Activated CD8-positive, alpha-beta T cell treated with anti-CD3 and anti-CD28 coated beads, Interleukin-2, amount 10 ng/mL, durations not matched to agents 7 days and 5 days (primary cell): ENCODE results near the gene UQCRC2. TPM values are rescaled to one million over a fixed set of nuclear protein-coding genes. Genes with fewer than 3 reads are reported as not detected.

Experiments used
- ATAC-seq: fragments of 150-1000 bp; cut with Tn5 transposase; one replicate; pipeline ENCODE4 v1.10.0; 2021; ENCODE audit warnings: moderate library complexity
- CTCF ChIA-PET: fragments of 350-600 bp; sonication (Branson Sonifier 250); formaldehyde crosslinking; loops from one replicate; lab custom pipeline; 2021; ENCODE audit warnings: antibody characterized with exemption; lab: Charles Lee
- POLR2A ChIA-PET: fragments of 350-600 bp; sonication (Branson Sonifier 250); formaldehyde crosslinking; loops from one replicate; lab custom pipeline; 2021; ENCODE audit warnings: antibody characterized with exemption; lab: Charles Lee
- DNase-seq: peaks from one replicate; pipeline ENCODE4 v3.0.0-alpha.2; 2020
- H3K27ac Mint-ChIP-seq: one replicate; pipeline ENCODE4 v1.8.0; 2021; ENCODE audit warnings: mild to moderate bottlenecking, mixed read lengths
- H3K27me3 Mint-ChIP-seq: one replicate; pipeline ENCODE4 v1.8.0; 2021; ENCODE audit warnings: low read depth, mixed read lengths
- H3K36me3 Mint-ChIP-seq: one replicate; pipeline ENCODE4 v1.8.0; 2021; ENCODE audit warnings: low read depth, mixed read lengths
- H3K4me1 Mint-ChIP-seq: one replicate; pipeline ENCODE4 v1.8.0; 2021; ENCODE audit warnings: low read depth, mixed read lengths
- H3K4me3 Mint-ChIP-seq: one replicate; pipeline ENCODE4 v1.8.0; 2021; ENCODE audit warnings: mild to moderate bottlenecking, mixed read lengths
- H3K9me3 Mint-ChIP-seq: one replicate; pipeline ENCODE4 v1.8.0; 2022; ENCODE audit warnings: mixed read lengths; ENCODE audit not compliant: insufficient read depth
- total RNA-seq, 2 experiments: library from RNA; stranded (reverse); gene quantifications; one replicate each; pipeline ENCODE4 v1.2.3, GENCODE V29; 2021

The UQCRC2 gene
- total RNA-seq, 2 experiments from 2014 or later: 231 to 238 TPM

DNA sequence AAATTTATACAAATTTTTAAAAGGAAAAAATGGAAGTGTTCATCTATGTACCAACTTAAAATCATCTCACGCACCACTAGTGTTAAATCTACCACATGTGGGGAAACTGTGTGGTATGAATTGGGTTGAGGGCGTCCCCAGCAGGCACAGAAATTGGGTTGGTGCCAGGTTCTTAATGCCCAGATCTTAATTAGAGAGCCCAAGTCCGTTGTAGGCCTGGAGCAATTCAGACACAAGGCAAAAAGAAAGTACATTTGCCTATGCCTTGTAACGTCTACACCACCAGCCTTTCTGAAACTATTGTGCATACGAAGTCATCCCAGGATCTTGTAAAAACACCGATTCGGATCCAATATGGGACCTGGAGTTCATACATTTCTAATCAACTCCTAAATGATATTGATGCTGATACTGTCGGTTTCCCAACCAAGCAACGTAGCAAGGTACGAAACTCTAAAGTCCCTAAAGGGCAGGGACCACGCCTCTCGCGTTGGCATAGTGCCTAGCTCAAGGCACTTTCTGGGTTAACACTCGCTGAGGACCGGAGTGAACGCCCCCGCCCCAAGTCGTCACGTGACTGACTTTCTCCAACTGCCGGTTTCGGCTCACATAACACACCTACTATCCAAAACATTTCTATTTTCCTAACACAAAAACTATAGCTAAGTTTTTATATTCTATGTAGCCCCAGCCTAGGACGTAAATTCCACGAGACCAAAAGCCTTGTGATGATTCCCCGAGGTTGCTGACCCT lies 945 bp upstream of the UQCRC2 start:
- ChIA-PET POLR2A (interaction anchor here (0.6 to 2.3 kb wide), 5 partner anchors 132 to 424 kb away, joined by 3 to 17 read pairs (median 3); partner anchors contain the start of gene EEF2K), CTCF (interaction anchor here (0.5 to 3.5 kb wide), 6 partner anchors 30 to 386 kb away, joined by 3 to 41 read pairs (median 8); no protein-coding TSS in a partner anchor)
- H3K36me3 Mint-ChIP-seq: peaks cover 21% of the 10 kb centered on the region
- H3K4me3 Mint-ChIP-seq: peak overlapping the region; percentile 94
- peak overlapping the region; percentile 99 for H3K27ac Mint-ChIP-seq
- no peaks in the 10 kb centered on the region for H3K9me3 Mint-ChIP-seq
- peaks cover 45% of the 10 kb centered on the region for H3K4me1 Mint-ChIP-seq
- DNase-seq: peak; percentile 80
- peak; percentile 66 for ATAC-seq
- H3K27me3 Mint-ChIP-seq: no peaks in the 10 kb centered on the region

DNA sequence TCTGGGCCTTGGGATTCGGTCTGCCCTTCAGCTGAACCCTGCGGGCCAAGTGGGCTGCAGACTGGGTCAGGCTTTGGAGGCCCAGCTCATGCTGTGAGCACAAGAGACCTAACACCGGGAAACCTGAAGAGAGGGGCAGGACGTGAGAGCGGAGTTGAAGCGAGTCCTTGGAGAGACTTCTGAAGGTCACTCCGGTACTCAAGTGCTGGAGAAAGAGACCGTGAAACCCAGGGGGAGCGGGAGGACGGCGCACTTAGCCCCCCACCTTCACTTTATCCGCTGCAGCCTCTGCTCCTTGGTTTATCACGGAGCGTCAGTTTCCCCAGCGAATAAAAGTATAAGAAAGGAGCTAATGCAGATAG lies 361 bp downstream of the UQCRC2 start:
- no peak for ATAC-seq
- DNase-seq: peak; percentile 30
- Mint-ChIP-seq H3K9me3 (no peaks in the 10 kb centered on the region), H3K4me3 (peak overlapping the region; percentile 94), H3K27ac (peak overlapping the region; percentile 99), H3K36me3 (peaks cover 31% of the 10 kb centered on the region), H3K4me1 (peaks cover 53% of the 10 kb centered on the region), H3K27me3 (no peaks in the 10 kb centered on the region)
- POLR2A ChIA-PET: interaction anchor here (0.6 to 2.3 kb wide), 5 partner anchors 8 to 236 kb away, joined by 3 to 17 read pairs (median 4); no protein-coding TSS in a partner anchor
- CTCF ChIA-PET: interaction anchor here (1.9 to 3.5 kb wide), 4 partner anchors 125 to 296 kb away, joined by 4 to 41 read pairs (median 14); no protein-coding TSS in a partner anchor

DNA sequence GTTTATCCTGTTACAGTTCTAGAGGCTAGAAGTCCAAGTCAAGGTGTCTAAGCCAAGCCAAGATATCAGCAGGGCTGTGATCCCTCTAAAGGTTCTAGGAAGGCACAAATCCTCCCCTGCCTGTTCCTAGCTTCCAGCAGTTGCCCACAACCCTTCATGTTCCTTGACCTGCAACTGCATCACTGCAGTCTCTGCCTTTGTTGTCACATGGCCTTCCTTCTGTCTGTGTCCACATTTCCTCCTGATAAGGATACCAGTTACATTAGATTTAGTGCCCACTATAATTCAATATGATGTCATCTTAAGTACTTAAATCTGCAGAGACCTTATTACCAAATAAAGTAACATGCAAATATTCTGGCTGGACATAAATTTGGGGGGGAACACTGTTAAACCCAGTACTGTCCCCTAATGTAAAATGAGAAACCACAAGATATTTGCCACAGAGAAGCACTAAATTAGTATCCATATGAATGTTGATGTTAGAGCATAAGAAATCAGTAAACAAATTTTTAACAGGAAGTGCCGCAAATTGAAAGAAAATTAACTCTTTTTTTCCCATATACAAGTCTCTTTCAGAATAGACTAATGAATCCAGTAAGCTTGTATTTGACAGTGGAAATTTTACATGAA lies 4.7 kb downstream of the UQCRC2 start:
- Mint-ChIP-seq H3K4me1 (peaks cover 34% of the 10 kb centered on the region), H3K4me3 (no peak overlapping the region), H3K27me3 (no peaks in the 10 kb centered on the region), H3K27ac (no peak overlapping the region), H3K9me3 (no peaks in the 10 kb centered on the region), H3K36me3 (peaks cover 56% of the 10 kb centered on the region)
- ATAC-seq: no peak
- no peak for DNase-seq
- POLR2A ChIA-PET: interaction anchor here (0.6 kb wide), 1 partner anchor 415 kb away, joined by 3 read pairs; no protein-coding TSS in a partner anchor
- CTCF ChIA-PET: interaction anchor here (0.7 to 2.1 kb wide), 4 partner anchors 8 to 120 kb away, joined by 3 to 8 read pairs (median 4); no protein-coding TSS in a partner anchor

DNA sequence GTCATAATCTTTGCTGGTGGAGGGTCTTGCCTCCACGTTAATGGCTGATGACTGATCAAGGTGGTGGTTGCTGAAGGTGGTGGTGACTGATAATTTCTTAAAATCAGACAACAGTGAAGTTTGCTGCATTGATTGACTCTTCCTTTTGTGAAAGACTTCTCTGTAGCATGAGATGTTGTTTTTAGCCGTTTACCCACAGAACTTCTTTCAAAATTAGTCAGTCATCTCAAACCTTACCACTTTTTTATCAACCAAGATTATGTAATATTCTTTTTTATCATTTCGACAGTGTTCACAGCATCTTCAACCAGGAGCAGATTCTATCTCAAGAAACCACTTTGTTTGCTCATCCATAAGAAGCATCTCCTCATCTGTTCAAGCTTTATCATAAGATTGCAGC lies 5.9 kb downstream of the UQCRC2 start:
- POLR2A ChIA-PET: no interaction called here
- no peak overlapping the region for H3K27ac Mint-ChIP-seq
- peaks cover 58% of the 10 kb centered on the region for H3K36me3 Mint-ChIP-seq
- H3K27me3 Mint-ChIP-seq: no peaks in the 10 kb centered on the region
- H3K9me3 Mint-ChIP-seq: no peaks in the 10 kb centered on the region
- no peak for ATAC-seq
- CTCF ChIA-PET: no interaction called here
- no peak overlapping the region for H3K4me3 Mint-ChIP-seq
- H3K4me1 Mint-ChIP-seq: peaks cover 31% of the 10 kb centered on the region
- DNase-seq: no peak

DNA sequence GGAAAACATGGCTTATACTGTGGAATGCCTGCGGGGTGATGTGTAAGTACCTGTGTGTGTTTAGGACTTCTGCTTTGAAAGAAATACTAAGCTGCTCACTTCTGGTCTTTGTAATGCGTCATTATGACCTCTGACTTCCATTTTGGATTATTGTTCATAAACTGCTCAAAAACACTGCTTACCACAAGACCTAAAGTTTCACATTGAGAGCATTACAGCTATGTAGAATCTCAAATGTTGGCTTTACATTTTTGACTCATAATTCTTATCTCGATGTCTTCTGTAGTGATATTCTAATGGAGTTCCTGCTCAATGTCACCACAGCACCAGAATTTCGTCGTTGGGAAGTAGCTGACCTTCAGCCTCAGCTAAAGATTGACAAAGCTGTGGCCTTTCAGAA lies 9.3 kb downstream of the UQCRC2 start:
- Mint-ChIP-seq H3K9me3 (no peaks in the 10 kb centered on the region), H3K27ac (no peak overlapping the region), H3K27me3 (no peaks in the 10 kb centered on the region), H3K36me3 (peaks cover 67% of the 10 kb centered on the region), H3K4me1 (peaks cover 14% of the 10 kb centered on the region), H3K4me3 (no peak overlapping the region)
- POLR2A ChIA-PET: no interaction called here
- CTCF ChIA-PET: interaction anchor here (1.2 to 1.4 kb wide), 2 partner anchors 115 to 226 kb away, joined by 4 to 5 read pairs; no protein-coding TSS in a partner anchor
- no peak for ATAC-seq
- DNase-seq: no peak

DNA sequence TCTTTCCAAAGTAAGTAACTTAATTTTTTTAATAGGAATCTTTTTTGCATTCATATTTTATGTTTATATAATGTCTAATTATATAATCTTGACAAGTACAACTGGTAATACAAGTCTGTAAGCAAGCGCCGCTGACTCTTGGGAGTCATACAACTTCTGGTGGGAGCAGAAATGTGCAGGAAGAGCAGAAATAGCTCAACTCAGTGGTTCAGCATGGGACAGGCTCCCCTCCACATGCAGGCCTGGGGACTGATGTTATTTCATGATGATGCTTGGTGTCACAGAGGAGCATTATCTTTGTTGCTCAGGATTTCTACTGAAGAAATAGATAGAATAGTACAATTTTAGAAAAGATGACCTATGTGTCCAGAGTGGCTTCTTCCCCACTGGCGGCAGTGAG lies 10.7 kb downstream of the UQCRC2 start:
- DNase-seq (no peak), ATAC-seq (no peak)
- POLR2A ChIA-PET: interaction anchor here (0.6 kb wide), 1 partner anchor 1590 kb away, joined by 3 read pairs; no protein-coding TSS in a partner anchor
- Mint-ChIP-seq H3K4me1 (peaks cover 6% of the 10 kb centered on the region), H3K36me3 (peaks cover 70% of the 10 kb centered on the region), H3K27me3 (no peaks in the 10 kb centered on the region), H3K27ac (no peak overlapping the region), H3K4me3 (no peak overlapping the region), H3K9me3 (no peaks in the 10 kb centered on the region)
- CTCF ChIA-PET: no interaction called here

DNA sequence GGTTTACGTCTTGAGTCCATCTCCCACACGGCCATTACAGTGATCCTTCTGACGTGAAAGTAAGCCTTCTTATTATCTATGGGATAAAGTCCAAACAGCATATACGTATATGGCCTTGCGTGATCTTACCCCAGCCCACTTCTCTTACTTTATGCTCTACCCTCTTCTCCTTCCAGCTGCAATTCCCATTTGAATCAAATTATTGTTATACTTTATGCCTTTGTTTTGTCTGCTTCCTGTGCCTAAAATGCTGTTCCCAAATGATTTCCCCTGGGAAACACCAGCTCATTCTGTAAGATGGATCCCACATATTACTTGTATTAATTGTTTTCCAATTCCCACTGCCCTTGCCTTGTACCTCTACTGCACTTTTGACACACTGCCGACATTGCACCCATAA lies 11.2 kb downstream of the UQCRC2 start:
- ATAC-seq (no peak), DNase-seq (no peak)
- ChIA-PET POLR2A (interaction anchor here (0.6 kb wide), 1 partner anchor 1590 kb away, joined by 3 read pairs; no protein-coding TSS in a partner anchor), CTCF (interaction anchor here (1.8 kb wide), 1 partner anchor 13 kb away, joined by 6 read pairs; no protein-coding TSS in a partner anchor)
- Mint-ChIP-seq H3K27me3 (no peaks in the 10 kb centered on the region), H3K27ac (no peak overlapping the region), H3K4me3 (no peak overlapping the region), H3K9me3 (no peaks in the 10 kb centered on the region), H3K4me1 (peaks cover 1% of the 10 kb centered on the region), H3K36me3 (peaks cover 67% of the 10 kb centered on the region)

DNA sequence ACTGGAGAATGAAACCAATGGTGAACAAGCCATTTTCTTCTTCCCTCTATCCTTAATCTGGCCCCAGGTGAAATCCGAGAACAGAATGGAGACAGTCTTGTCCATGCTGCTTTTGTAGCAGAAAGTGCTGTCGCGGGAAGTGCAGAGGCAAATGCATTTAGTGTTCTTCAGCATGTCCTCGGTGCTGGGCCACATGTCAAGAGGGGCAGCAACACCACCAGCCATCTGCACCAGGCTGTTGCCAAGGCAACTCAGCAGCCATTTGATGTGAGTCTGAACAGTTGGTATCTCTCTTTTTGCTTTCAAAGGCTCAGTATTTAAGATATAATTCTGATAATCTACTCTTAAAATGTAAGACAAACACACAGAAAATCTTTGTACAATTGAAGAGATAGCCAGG lies 18.7 kb downstream of the UQCRC2 start:
- no peak for DNase-seq
- no peaks in the 10 kb centered on the region for H3K27me3 Mint-ChIP-seq
- no peaks in the 10 kb centered on the region for H3K9me3 Mint-ChIP-seq
- H3K27ac Mint-ChIP-seq: no peak overlapping the region
- H3K4me3 Mint-ChIP-seq: no peak overlapping the region
- no peak for ATAC-seq
- no peaks in the 10 kb centered on the region for H3K4me1 Mint-ChIP-seq
- H3K36me3 Mint-ChIP-seq: peaks cover 44% of the 10 kb centered on the region
- CTCF ChIA-PET: interaction anchor here (1.4 kb wide), 1 partner anchor 106 kb away, joined by 3 read pairs; no protein-coding TSS in a partner anchor
- POLR2A ChIA-PET: interaction anchor here (0.8 kb wide), 1 partner anchor 327 kb away, joined by 3 read pairs; no protein-coding TSS in a partner anchor

DNA sequence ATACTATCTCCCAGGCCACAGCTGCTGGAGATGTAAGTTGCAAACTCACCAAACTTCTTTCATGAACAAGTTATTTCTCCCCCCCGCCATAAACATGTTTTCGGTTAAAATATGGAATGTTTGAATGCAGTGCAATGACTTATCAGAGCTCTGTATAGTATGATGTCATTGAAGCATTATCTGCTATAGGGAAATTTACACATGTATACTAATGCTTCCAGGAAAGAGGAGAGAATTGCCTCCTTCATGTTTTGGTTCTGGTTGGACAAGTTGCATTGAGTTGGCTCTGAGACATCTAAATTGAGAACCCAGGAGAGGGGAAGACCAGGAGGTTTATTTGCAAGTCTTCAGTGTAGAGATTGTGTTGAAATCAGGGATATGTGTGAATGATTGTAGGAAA lies 20.8 kb downstream of the UQCRC2 start:
- CTCF ChIA-PET: interaction anchor here (0.9 to 2.0 kb wide), 5 partner anchors 16 to 214 kb away, joined by 3 to 5 read pairs (median 3); no protein-coding TSS in a partner anchor
- no peaks in the 10 kb centered on the region for H3K9me3 Mint-ChIP-seq
- no peaks in the 10 kb centered on the region for H3K27me3 Mint-ChIP-seq
- H3K4me3 Mint-ChIP-seq: no peak overlapping the region
- DNase-seq (no peak), ATAC-seq (no peak)
- no peak overlapping the region for H3K27ac Mint-ChIP-seq
- H3K4me1 Mint-ChIP-seq: no peaks in the 10 kb centered on the region
- POLR2A ChIA-PET: interaction anchor here (1.1 kb wide), 1 partner anchor 21 kb away, joined by 3 read pairs; the partner anchor contains the start of gene UQCRC2
- peaks cover 37% of the 10 kb centered on the region for H3K36me3 Mint-ChIP-seq

DNA sequence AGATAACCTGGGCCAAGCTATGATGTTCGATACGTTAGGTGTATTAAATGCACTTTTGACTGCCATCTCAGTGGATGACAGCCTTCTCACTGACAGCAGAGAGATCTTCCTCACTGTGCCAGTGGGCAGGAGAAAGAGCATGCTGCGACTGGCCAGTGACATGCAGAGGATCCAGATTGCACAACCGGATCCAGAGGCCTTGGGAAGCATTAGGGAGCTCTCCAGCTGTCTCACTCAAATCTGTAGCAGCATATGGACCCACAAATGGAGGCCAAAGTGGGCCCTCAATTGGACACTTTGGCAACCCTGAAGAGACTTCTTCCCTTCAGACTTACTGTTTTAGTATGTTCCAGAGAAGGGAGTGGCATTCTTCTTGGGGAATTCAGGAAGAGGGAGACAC lies 26.9 kb downstream of the UQCRC2 start:
- H3K27ac Mint-ChIP-seq: no peak overlapping the region
- no peaks in the 10 kb centered on the region for H3K4me1 Mint-ChIP-seq
- no peak overlapping the region for H3K4me3 Mint-ChIP-seq
- H3K36me3 Mint-ChIP-seq: peaks cover 59% of the 10 kb centered on the region
- ChIA-PET POLR2A (no interaction called here), CTCF (interaction anchor here (0.6 to 2.5 kb wide), 7 partner anchors 22 to 209 kb away, joined by 3 to 11 read pairs (median 4); no protein-coding TSS in a partner anchor)
- H3K9me3 Mint-ChIP-seq: no peaks in the 10 kb centered on the region
- ATAC-seq (no peak), DNase-seq (no peak)
- H3K27me3 Mint-ChIP-seq: no peaks in the 10 kb centered on the region

DNA sequence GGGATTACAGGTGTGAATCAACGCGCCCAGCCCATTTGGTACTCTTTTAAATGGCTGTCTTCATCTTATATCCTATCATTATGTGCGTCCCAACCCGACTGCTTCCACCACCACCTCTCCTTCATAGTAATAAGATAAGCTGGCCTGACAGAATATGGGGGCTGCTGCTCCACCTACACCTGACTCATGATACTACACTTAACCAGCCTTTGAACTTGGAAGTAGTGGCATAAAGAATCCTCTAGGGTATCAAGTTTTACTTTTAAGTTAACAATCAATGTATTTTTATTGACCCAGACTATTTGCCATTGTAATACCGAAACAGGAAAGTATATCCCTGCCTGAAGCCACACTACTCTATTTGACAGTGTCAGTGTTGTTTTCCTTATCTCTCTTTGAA lies 28.9 kb downstream of the UQCRC2 start:
- Mint-ChIP-seq H3K27me3 (no peaks in the 10 kb centered on the region), H3K4me3 (no peak overlapping the region), H3K36me3 (peaks cover 64% of the 10 kb centered on the region), H3K4me1 (no peaks in the 10 kb centered on the region), H3K27ac (no peak overlapping the region), H3K9me3 (no peaks in the 10 kb centered on the region)
- DNase-seq: no peak
- POLR2A ChIA-PET: no interaction called here
- CTCF ChIA-PET: interaction anchor here (0.7 to 1.8 kb wide), 4 partner anchors 20 to 206 kb away, joined by 3 to 7 read pairs (median 4); no protein-coding TSS in a partner anchor
- ATAC-seq: peak; percentile 51
